IMR-90 (cell line): ENCODE results near the gene HIVEP3. TPM values are rescaled to one million over a fixed set of nuclear protein-coding genes. Genes with fewer than 3 reads are reported as not detected.

Experiments used
- ATAC-seq: fragments of 200-7000 bp; cut with Tn5 transposase; 2 replicates; pipeline ENCODE4 v1.9.1; 2020; ENCODE audit warnings: low read depth, mild to moderate bottlenecking, moderate library complexity
- BruUV-seq: library from RNA; stranded (reverse); fragments of 400-500 nt; replicated peaks from 2 replicates; lab custom pipeline; 2021; lab: Mats Ljungman, UMichigan
- CTCF ChIA-PET: fragments of 300-600 bp; formaldehyde crosslinking; extraction: SDS; loops from one replicate; lab custom pipeline; 2021; ENCODE audit warnings: antibody characterized with exemption; lab: Yijun Ruan, JAX
- POLR2A ChIA-PET: fragments of 300-600 bp; sonication (Branson Sonifier 250); formaldehyde crosslinking; loops from one replicate; lab custom pipeline; 2022; ENCODE audit warnings: antibody characterized with exemption; ENCODE audit not compliant: unreplicated experiment; lab: Charles Lee
- DNase-seq: peaks from one replicate; pipeline ENCODE4 v3.0.0; 2013
- H2AFZ ChIP-seq: replicated peaks from 2 replicates; pipeline ENCODE3; 2013; ENCODE audit warnings: low read length, mild to moderate bottlenecking; ENCODE audit not compliant: poor library complexity
- H2AK5ac ChIP-seq: 2 replicates; pipeline ENCODE4 v1.6.1; 2013; ENCODE audit warnings: low read depth, low read length, inconsistent platforms
- H2AK9ac ChIP-seq: replicated peaks from 2 replicates; pipeline ENCODE3; 2013; ENCODE audit warnings: mild to moderate bottlenecking, low read depth, low read length, moderate library complexity; ENCODE audit not compliant: poor library complexity
- H2BK120ac ChIP-seq: 2 replicates; pipeline ENCODE4 v1.6.1; 2013; ENCODE audit warnings: low read depth, low read length, inconsistent platforms
- H2BK15ac ChIP-seq: 3 replicates; pipeline ENCODE4 v1.6.1; 2013; ENCODE audit warnings: low read depth, low read length, inconsistent platforms
- H2BK20ac ChIP-seq: 2 replicates; pipeline ENCODE4 v1.6.1; 2013; ENCODE audit warnings: low read depth, mild to moderate bottlenecking, inconsistent platforms, low read length, moderate library complexity
- H2BK5ac ChIP-seq: 2 replicates; pipeline ENCODE4 v1.6.1; 2013; ENCODE audit warnings: mild to moderate bottlenecking, low read depth, low read length, inconsistent platforms; ENCODE audit not compliant: poor library complexity, severe bottlenecking
- H3K14ac ChIP-seq: replicated peaks from 2 replicates; pipeline ENCODE4 v1.6.1; 2013; ENCODE audit warnings: low read depth, low read length, inconsistent platforms
- H3K18ac ChIP-seq: 2 replicates; pipeline ENCODE4 v1.6.1; 2013; ENCODE audit warnings: low read depth, low read length, control low read depth
- H3K23ac ChIP-seq: 2 replicates; pipeline ENCODE4 v1.6.1; 2013; ENCODE audit warnings: low read depth, low read length, inconsistent platforms
- H3K27ac ChIP-seq: 2 replicates; pipeline ENCODE4 v1.5.1; 2013; ENCODE audit warnings: mild to moderate bottlenecking, control low read depth, low read length; ENCODE audit not compliant: insufficient read depth
- H3K27me3 ChIP-seq: 2 replicates; pipeline ENCODE4 v1.6.1; 2013; ENCODE audit warnings: low read length; ENCODE audit not compliant: control insufficient read depth, insufficient read depth
- H3K36me3 ChIP-seq: 2 replicates; pipeline ENCODE4 v1.6.1; 2013; ENCODE audit warnings: low read length, mixed read lengths; ENCODE audit not compliant: control insufficient read depth, insufficient read depth
- H3K4ac ChIP-seq: 2 replicates; pipeline ENCODE4 v1.6.1; 2013; ENCODE audit warnings: low read depth, low read length, inconsistent platforms
- H3K4me1 ChIP-seq: 2 replicates; pipeline ENCODE4 v1.6.1; 2013; ENCODE audit warnings: low read length, mixed read lengths; ENCODE audit not compliant: control insufficient read depth, insufficient read depth
- H3K4me2 ChIP-seq: 2 replicates; pipeline ENCODE4 v1.6.1; 2013; ENCODE audit warnings: low read depth, mild to moderate bottlenecking, control low read depth, low read length, moderate library complexity
- H3K4me3 ChIP-seq: 2 replicates; pipeline ENCODE4 v1.5.1; 2013; ENCODE audit warnings: low read depth, mild to moderate bottlenecking, control low read depth, low read length, moderate library complexity; ENCODE audit not compliant: insufficient read depth
- H3K56ac ChIP-seq: 2 replicates; pipeline ENCODE4 v1.6.1; 2013; ENCODE audit warnings: low read length, inconsistent platforms; ENCODE audit not compliant: insufficient read depth; ENCODE audit errors: extremely low read depth
- H3K79me1 ChIP-seq, 2 experiments: 2 replicates each; pipeline ENCODE4 v1.6.1; 2013; ENCODE audit warnings: low read length in 2 of 2, inconsistent platforms in 1 of 2, low read depth in 1 of 2
- H3K9ac ChIP-seq: 2 replicates; pipeline ENCODE4 v1.6.1; 2013; ENCODE audit warnings: low read depth, low read length, control low read depth
- H3K9me1 ChIP-seq: 2 replicates; pipeline ENCODE4 v1.6.1; 2013; ENCODE audit warnings: low read length, inconsistent platforms; ENCODE audit not compliant: insufficient read depth
- H3K9me3 ChIP-seq: 2 replicates; pipeline ENCODE4 v1.6.1; 2013; ENCODE audit warnings: low read length; ENCODE audit not compliant: control insufficient read depth, insufficient read depth
- H4K20me1 ChIP-seq: 2 replicates; pipeline ENCODE4 v1.6.1; 2013; ENCODE audit warnings: low read length, inconsistent platforms; ENCODE audit not compliant: insufficient read depth
- H4K5ac ChIP-seq: 2 replicates; pipeline ENCODE4 v1.6.1; 2013; ENCODE audit warnings: mild to moderate bottlenecking, low read depth, low read length, control low read depth
- H4K8ac ChIP-seq, 2 experiments: 2 replicates each; pipeline ENCODE4 v1.6.1; 2013; ENCODE audit warnings: low read depth in 2 of 2, low read length in 2 of 2, control low read depth in 1 of 2, inconsistent platforms in 1 of 2
- H4K91ac ChIP-seq: 2 replicates; pipeline ENCODE4 v1.6.1; 2013; ENCODE audit warnings: low read depth, low read length, inconsistent platforms; ENCODE audit not compliant: insufficient read depth
- BHLHE40 ChIP-seq: fragments of 150-350 bp; IDR thresholded peaks from 2 replicates; pipeline ENCODE4 v1.6.1; 2016; ENCODE audit warnings: mild to moderate bottlenecking, low read depth, low read length
- MAFK ChIP-seq: IDR thresholded peaks from 2 replicates; pipeline ENCODE4 v1.6.1; 2012; ENCODE audit warnings: low read depth, low read length, improper control_type of control experiment
- RCOR1 ChIP-seq: IDR thresholded peaks from 2 replicates; pipeline ENCODE4 v1.6.1; 2012; ENCODE audit warnings: mild to moderate bottlenecking, low read length, improper control_type of control experiment; ENCODE audit not compliant: insufficient replicate concordance
- RFX5 ChIP-seq: IDR thresholded peaks from 2 replicates; pipeline ENCODE4 v1.8.0; 2012; ENCODE audit warnings: low read depth, mild to moderate bottlenecking, low read length, moderate library complexity
- SMC3 ChIP-seq: fragments of 150-350 bp; IDR thresholded peaks from 2 replicates; pipeline ENCODE4 v1.6.1; 2016; ENCODE audit warnings: low read depth, mild to moderate bottlenecking, antibody characterized with exemption, low read length, moderate library complexity
- WGBS, 2 experiments: methylation state at CpG; one replicate each; pipeline versions ENCODE4 v1.1.5 to v1.1.7; 2013; ENCODE audit warnings: missing lambda C conversion rate in 2 of 2; ENCODE audit not compliant: insufficient read length in 1 of 2; ENCODE audit errors: extremely low coverage in 2 of 2; 5-methylcytosine and 5-hydroxymethylcytosine counted together
- dilution Hi-C: fragments of 300-500 bp; cut with HindIII; formaldehyde crosslinking; loops from one replicate; pipeline ENCODE4 v1.14.3; 2018; ENCODE audit warnings: low sequenced_read_pairs; ENCODE audit not compliant: unreplicated experiment
- in situ Hi-C: fragments of 300-500 bp; cut with MboI; formaldehyde crosslinking; loops from 3 replicates; pipeline ENCODE4 v1.14.3; 2019; ENCODE audit warnings: low sequenced_read_pairs, inconsistent platforms, mixed read lengths
- intact Hi-C: fragments of 100-400 bp; cut with micrococcal nuclease; formaldehyde crosslinking; loops from 2 replicates; pipeline ENCODE4 v1.10.0; 2022
- polyA plus RNA-seq, 3 experiments: library from polyadenylated mRNA; depleted of rRNA; stranded (reverse); fragments of >200 nt; gene quantifications; 2 replicates each; pipeline ENCODE4 v1.2.3, GENCODE V29; 2012; ENCODE audit warnings: low replicate concordance in 1 of 3
- total RNA-seq: library from RNA; depleted of rRNA; stranded (reverse); fragments of >200 nt; gene quantifications from 2 replicates; pipeline ENCODE4 v1.2.3, GENCODE V29; 2012

HIVEP3 gene
- total and polyA plus RNA-seq, 2 of the 4 experiments (the other 2 are of a cell fraction): 1.4 to 4.0 TPM

DNA sequence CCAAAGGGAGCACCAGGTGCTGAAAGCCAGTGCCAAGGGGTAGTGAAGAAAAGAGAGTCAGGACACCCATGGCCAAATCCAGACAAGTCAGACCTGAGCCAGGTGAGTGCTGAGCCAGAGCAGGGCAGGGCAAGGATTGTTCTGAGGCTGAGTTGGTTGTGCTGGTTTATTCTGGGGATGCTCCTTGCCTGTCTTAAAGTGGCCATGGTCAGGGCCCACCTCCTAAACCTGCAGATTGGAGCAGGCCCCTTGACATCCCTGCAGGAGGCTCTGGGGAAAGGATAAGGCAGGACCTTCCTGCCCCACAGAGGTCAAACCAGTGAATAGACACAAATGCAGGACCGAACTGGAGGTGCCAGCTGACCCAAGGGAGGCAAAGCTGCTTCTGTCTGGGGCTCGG lies 138.4 kb downstream of the HIVEP3 start:
- no peak overlapping the region for H3K18ac ChIP-seq
- no peak overlapping the region for H3K14ac ChIP-seq
- no peak overlapping the region for H2AK9ac ChIP-seq
- H3K79me1 ChIP-seq: no peaks in the 10 kb centered on the region
- no peak overlapping the region for H3K4ac ChIP-seq
- H3K4me3 ChIP-seq: no peak overlapping the region
- ChIA-PET CTCF (interaction anchor here (0.8 to 1.3 kb wide), 3 partner anchors 15 to 247 kb away, joined by 3 to 4 read pairs (median 3); no protein-coding TSS in a partner anchor), POLR2A (no interaction called here)
- no peak overlapping the region for H4K5ac ChIP-seq
- H3K9me3 ChIP-seq: no peaks in the 10 kb centered on the region
- intact Hi-C loops: no loop called here
- H3K56ac ChIP-seq: no peak overlapping the region
- H3K36me3 ChIP-seq: no peaks in the 10 kb centered on the region
- no peak overlapping the region for H2BK5ac ChIP-seq
- H4K8ac ChIP-seq: no peak overlapping the region
- H3K27ac ChIP-seq: no peak overlapping the region
- no peak overlapping the region for H4K91ac ChIP-seq
- H3K9ac ChIP-seq: no peak overlapping the region
- H4K20me1 ChIP-seq: no peaks in the 10 kb centered on the region
- in situ Hi-C loops: no loop called here
- H2BK15ac ChIP-seq: no peak overlapping the region
- dilution Hi-C loops: no loop called here
- H2AK5ac ChIP-seq: no peak overlapping the region
- H3K4me2 ChIP-seq: no peak overlapping the region
- BruUV-seq: no TSS peak
- H3K23ac ChIP-seq: no peak overlapping the region
- H2BK120ac ChIP-seq: no peak overlapping the region
- H3K4me1 ChIP-seq: peaks cover 11% of the 10 kb centered on the region
- WGBS, 2 experiments: no CpG with 5 or more reads among the region's 2 CpGs
- 0 out of 2 replicates have a peak, but pooled peaks cover 2% of the 10 kb centered on the region for H3K27me3 ChIP-seq
- DNase-seq (no peak), ATAC-seq (no peak)
- H3K9me1 ChIP-seq: 0 out of 2 replicates have a peak, but pooled peaks cover 3% of the 10 kb centered on the region
- TF ChIP-seq SMC3 (no peak), RFX5 (no peak), BHLHE40 (no peak), RCOR1 (no peak), MAFK (no peak)
- H2BK20ac ChIP-seq: no peak overlapping the region
- no peak overlapping the region for H2AFZ ChIP-seq
